ENCODE measurements around the gene TNFSF12. TPM values are rescaled to one million over a fixed set of nuclear protein-coding genes. Genes with fewer than 3 reads are reported as not detected.

The TNFSF12 gene
- total RNA-seq, result 11.6 TPM

GRCh38 chr17:7548585-7549400 lies at the start of gene TNFSF12:
TSS of gene TNFSF12 (plus strand) at chr17:7549058. CDS start at chr17:7549154, 96 bp downstream.

GRCh38 chr17:7558544-7559319 lies 9.9 kb downstream of the TNFSF12 start, which contains the start of gene TNFSF13:
TSS of gene TNFSF13 (plus strand) at chr17:7558750. CDS start at chr17:7559040, 290 bp downstream.

GRCh38 chr17:7561589-7562207 lies 12.8 kb downstream of the TNFSF12 start, which contains the start of gene SENP3:
TSS of gene SENP3 (plus strand) at chr17:7561919. CDS start at chr17:7563077, 1,158 bp downstream.

GRCh38 chr17:7579001-7579833 lies 30.4 kb downstream of the TNFSF12 start, which contains the start of gene CD68:
TSS of gene CD68 (plus strand) at chr17:7579638. CDS start at chr17:7579678, 40 bp downstream.

GRCh38 chr17:7583253-7584109 lies 34.6 kb downstream of the TNFSF12 start, which contains the start of gene MPDU1:
TSS of gene MPDU1 (plus strand) at chr17:7583852. CDS start at chr17:7583863, 11 bp downstream.

GRCh38 chr17:7589891-7590691 lies 41.2 kb downstream of the TNFSF12 start, which contains the start of gene SOX15:
TSS of gene SOX15 (minus strand) at chr17:7590094. CDS start at chr17:7589676, 418 bp downstream.

Small RNA genes lying within 50 kb of the gene (small RNA-seq; reads per million reads assigned to genes)
- gene CD68 (ENCODE audit: low replicate concordance), result not detected
- not detected for gene RF00019 (ENCODE audit: low replicate concordance)
- not detected for gene SNORA48 (ENCODE audit: low replicate concordance)
- gene SNORD10 (ENCODE audit: low replicate concordance), result not detected

Other genes with a start within 250 kb of the TNFSF12 start
- 179 TPM for gene EIF5A, start 241.4 kb upstream of the TNFSF12 start, total RNA-seq
- gene GPS2, start 233.7 kb upstream of the TNFSF12 start, total RNA-seq, result 30.4 TPM
- 31.2 TPM for gene NEURL4, start 219.7 kb upstream of the TNFSF12 start, total RNA-seq
- gene ACAP1, start 212.5 kb upstream of the TNFSF12 start, total RNA-seq, result 4.8 TPM
- gene KCTD11, start 196.9 kb upstream of the TNFSF12 start, total RNA-seq, result 7.0 TPM
- not detected for gene TMEM95, start 193.9 kb upstream of the TNFSF12 start, total RNA-seq
- 5.5 TPM for gene TNK1, start 168.0 kb upstream of the TNFSF12 start, total RNA-seq
- 23.1 TPM for gene PLSCR3, start 154.5 kb upstream of the TNFSF12 start, total RNA-seq
- gene TMEM256, start 145.0 kb upstream of the TNFSF12 start, total RNA-seq, result 109 TPM
- gene NLGN2, start 141.2 kb upstream of the TNFSF12 start, total RNA-seq, result 21.3 TPM
- not detected for gene SPEM1, start 128.7 kb upstream of the TNFSF12 start, total RNA-seq
- not detected for gene SPEM2, start 123.4 kb upstream of the TNFSF12 start, total RNA-seq
- gene SPEM3, start 120.2 kb upstream of the TNFSF12 start, total RNA-seq, result not detected
- 5.0 TPM for gene TMEM102, start 113.6 kb upstream of the TNFSF12 start, total RNA-seq
- 4.8 TPM for gene FGF11, start 109.5 kb upstream of the TNFSF12 start, total RNA-seq
- 21.4 TPM for gene CHRNB1, start 104.0 kb upstream of the TNFSF12 start, total RNA-seq
- 31.0 TPM for gene ZBTB4, start 69.4 kb upstream of the TNFSF12 start, total RNA-seq
- not detected for gene SLC35G6, start 67.6 kb upstream of the TNFSF12 start, total RNA-seq
- 118 TPM for gene POLR2A, start 64.7 kb upstream of the TNFSF12 start, total RNA-seq
- 10.2 TPM for gene TNFSF13, start 9.7 kb downstream of the TNFSF12 start, total RNA-seq
- 58.0 TPM for gene SENP3, start 12.9 kb downstream of the TNFSF12 start, total RNA-seq
- 16.2 TPM for gene CD68, start 30.6 kb downstream of the TNFSF12 start, total RNA-seq
- 49.6 TPM for gene MPDU1, start 34.8 kb downstream of the TNFSF12 start, total RNA-seq
- 1.5 TPM for gene SOX15, start 41.0 kb downstream of the TNFSF12 start, total RNA-seq
- 30.3 TPM for gene FXR2, start 65.8 kb downstream of the TNFSF12 start, total RNA-seq
- gene SAT2, start 78.8 kb downstream of the TNFSF12 start, total RNA-seq, result 56.3 TPM
- gene SHBG, start 81.1 kb downstream of the TNFSF12 start, total RNA-seq, result 2.6 TPM
- gene ATP1B2, start 101.9 kb downstream of the TNFSF12 start, total RNA-seq, result 13.1 TPM
- 47.4 TPM for gene TP53, start 138.4 kb downstream of the TNFSF12 start, total RNA-seq
- gene WRAP53, start 139.4 kb downstream of the TNFSF12 start, total RNA-seq, result 8.2 TPM
- gene EFNB3, start 156.1 kb downstream of the TNFSF12 start, total RNA-seq, result 8.7 TPM
- 0.47 TPM for gene DNAH2, start 168.7 kb downstream of the TNFSF12 start, total RNA-seq